ENCODE measurements around the gene STXBP5. TPM values are rescaled to one million over a fixed set of nuclear protein-coding genes. Genes with fewer than 3 reads are reported as not detected.

STXBP5 gene
- total and polyA plus RNA-seq, 9 of the 15 experiments (the other 6 are each of a cell fraction or from before 2014, with no cell fraction given), result 23.3 to 172 (median 71.5) TPM

- TF ChIP-seq MEF2A (IDR thresholded peaks at IDR 0.05; ENCODE audit: control insufficient read depth, low read depth, low read length) (peak; percentile 56), LARP7 (IDR thresholded peaks at IDR 0.05) (no peak), ZNF740 (CRISPR knock-in tag; IDR thresholded peaks at IDR 0.05) (no peak), ZNF740 (tag; IDR thresholded peaks at IDR 0.05) (no peak), FOXA1 (IDR thresholded peaks at IDR 0.05; ENCODE audit: borderline replicate concordance) (no peak), MYBL2 (IDR thresholded peaks at IDR 0.05; ENCODE audit: low read depth) (no peak; the same call in 1 of the 2 replicates), MYBL2 (CRISPR knock-in tag; IDR thresholded peaks at IDR 0.05; ENCODE audit: borderline replicate concordance) (no peak), PHB (CRISPR knock-in tag; IDR thresholded peaks at IDR 0.05) (no peak), HBP1 (CRISPR knock-in tag; IDR thresholded peaks at IDR 0.05) (no peak), PHF8 (IDR thresholded peaks at IDR 0.05; ENCODE audit: borderline replicate concordance, low read length) (no peak), NFYB (IDR thresholded peaks at IDR 0.05; ENCODE audit: extremely low read depth, insufficient read length) (no peak), SNRNP70 (optimal IDR thresholded peaks at IDR 0.05; ENCODE audit: low read depth, low read length) (no peak), PHF20 (IDR thresholded peaks at IDR 0.05; ENCODE audit: partially characterized antibody) (no peak), NR2F6 (CRISPR knock-in tag; IDR thresholded peaks at IDR 0.05) (no peak), DACH1 (IDR thresholded peaks at IDR 0.05; ENCODE audit: partially characterized antibody) (peak; percentile 89), SMARCC2 (IDR thresholded peaks at IDR 0.05; ENCODE audit: low read depth) (peak; percentile 63; the same call in 1 of the 2 replicates), ZFX (CRISPR knock-in tag; IDR thresholded peaks at IDR 0.05) (no peak; the same call in 1 of the 2 replicates), BACH1 (tag; IDR thresholded peaks at IDR 0.05) (no peak), PML (IDR thresholded peaks at IDR 0.05; ENCODE audit: low read length) (peak; percentile 85; the same call in 1 of the 2 replicates), KDM5B (IDR thresholded peaks at IDR 0.05; ENCODE audit: insufficient replicate concordance, low read depth, low read length) (no peak), CGGBP1 (CRISPR knock-in tag; IDR thresholded peaks at IDR 0.05) (no peak), HDAC1 (IDR thresholded peaks at IDR 0.05) (peak in 1 of 2 experiments; percentile 82; a peak in 2 of 4 replicates), PHTF2 (CRISPR knock-in tag; IDR thresholded peaks at IDR 0.05) (no peak), ZNF217 (CRISPR knock-in tag; IDR thresholded peaks at IDR 0.05) (no peak), ESRRB (CRISPR knock-in tag; IDR thresholded peaks at IDR 0.05; ENCODE audit: borderline replicate concordance) (no peak), EGR1 (conservative IDR thresholded peaks at IDR 0.05) (peak; percentile 91), ATF2 (CRISPR knock-in tag; IDR thresholded peaks at IDR 0.05) (no peak), TRIM28 (IDR thresholded peaks at IDR 0.05) (no peak)
Measured at GRCh38 chr6:147222160-147222838, 18.1 kb downstream of the STXBP5 start (continued).

All from K562 (cell line).